ENCODE results near the gene PTPRT.

- TF ChIP-seq JUN (CRISPR knock-in tag; IDR thresholded peaks at IDR 0.05) (no peak), ZNF232 (CRISPR knock-in tag; IDR thresholded peaks at IDR 0.05; ENCODE audit: borderline replicate concordance) (no peak), CTCF (CRISPR knock-in tag; IDR thresholded peaks at IDR 0.05) (no peak), BHLHE40 (IDR thresholded peaks at IDR 0.05; ENCODE audit: low read length) (no peak)
Observed at GRCh38 chr20:42975974-42976373, 213.7 kb downstream of the PTPRT start.
